ENCODE results near the gene IL11RA.

Gene IL11RA

GRCh38 chr9:34651876-34652601 is at the start of gene IL11RA:
TSS of gene IL11RA (plus strand) at chr9:34652185. CDS start at chr9:34655218, 3,033 bp downstream.
- WGBS (ENCODE audit: insufficient coverage, insufficient read length): no CpG with 5 or more reads among the region's 24 CpGs
- Histone ChIP-seq H3K4me1 (ENCODE audit: control insufficient read depth, insufficient read depth, low read length) (peaks cover 9% of the 10 kb centered on the region), H3K36me3 (ENCODE audit: control insufficient read depth, insufficient read depth, low read length) (peaks cover 8% of the 10 kb centered on the region), H3K27me3 (ENCODE audit: control insufficient read depth, insufficient read depth, low read length) (no peaks in the 10 kb centered on the region), H3K4me3 (ENCODE audit: low read length) (peak within 1 kb of the TSS; percentile 28; the same call in 1 of the 2 replicates), H3K27ac (ENCODE audit: low read length) (no peak within 1 kb of the TSS), H3K9me3 (ENCODE audit: control insufficient read depth, insufficient read depth, low read length) (no peaks in the 10 kb centered on the region)
- DNase-seq (ENCODE audit: low read depth, low spot score): peak; percentile 92

GRCh38 chr9:34603610-34604231 is 48.3 kb upstream of the IL11RA start:
- no peaks in the 10 kb centered on the region for H3K36me3 ChIP-seq (ENCODE audit: control insufficient read depth, insufficient read depth, low read length)
- DNase-seq (ENCODE audit: low read depth, low spot score): no peak

GRCh38 chr9:34606190-34606589 is 45.8 kb upstream of the IL11RA start:
- no peaks in the 10 kb centered on the region for H3K27me3 ChIP-seq (ENCODE audit: control insufficient read depth, insufficient read depth, low read length)
- H3K4me3 ChIP-seq (ENCODE audit: low read length): no peak overlapping the region
- no peak for DNase-seq (ENCODE audit: low read depth, low spot score)
- H3K9me3 ChIP-seq (ENCODE audit: control insufficient read depth, insufficient read depth, low read length): no peaks in the 10 kb centered on the region
- H3K4me1 ChIP-seq (ENCODE audit: control insufficient read depth, insufficient read depth, low read length): no peaks in the 10 kb centered on the region
- H3K27ac ChIP-seq (ENCODE audit: low read length): no peak overlapping the region
- no peaks in the 10 kb centered on the region for H3K36me3 ChIP-seq (ENCODE audit: control insufficient read depth, insufficient read depth, low read length)

More at GRCh38 chr9:34603610-34604231, 48.3 kb upstream of the IL11RA start:
- Histone ChIP-seq H3K27me3 (ENCODE audit: control insufficient read depth, insufficient read depth, low read length) (no peaks in the 10 kb centered on the region), H3K4me3 (ENCODE audit: low read length) (no peak overlapping the region), H3K4me1 (ENCODE audit: control insufficient read depth, insufficient read depth, low read length) (no peaks in the 10 kb centered on the region), H3K9me3 (ENCODE audit: control insufficient read depth, insufficient read depth, low read length) (no peaks in the 10 kb centered on the region), H3K27ac (ENCODE audit: low read length) (no peak overlapping the region)
- WGBS (ENCODE audit: insufficient coverage, insufficient read length): no CpG with 5 or more reads among the region's 4 CpGs

GRCh38 chr9:34606905-34607304 is 45.1 kb upstream of the IL11RA start:
- DNase-seq (ENCODE audit: low read depth, low spot score): no peak
- Histone ChIP-seq H3K4me1 (ENCODE audit: control insufficient read depth, insufficient read depth, low read length) (no peaks in the 10 kb centered on the region), H3K4me3 (ENCODE audit: low read length) (no peak overlapping the region), H3K9me3 (ENCODE audit: control insufficient read depth, insufficient read depth, low read length) (no peaks in the 10 kb centered on the region), H3K27me3 (ENCODE audit: control insufficient read depth, insufficient read depth, low read length) (no peaks in the 10 kb centered on the region), H3K27ac (ENCODE audit: low read length) (no peak overlapping the region), H3K36me3 (ENCODE audit: control insufficient read depth, insufficient read depth, low read length) (no peaks in the 10 kb centered on the region)
- no CpG with 5 or more reads among the region's 3 CpGs for WGBS (ENCODE audit: insufficient coverage, insufficient read length)

GRCh38 chr9:34607331-34607730 is 44.7 kb upstream of the IL11RA start:
- H3K27ac ChIP-seq (ENCODE audit: low read length): no peak overlapping the region
- no peaks in the 10 kb centered on the region for H3K36me3 ChIP-seq (ENCODE audit: control insufficient read depth, insufficient read depth, low read length)
- H3K9me3 ChIP-seq (ENCODE audit: control insufficient read depth, insufficient read depth, low read length): no peaks in the 10 kb centered on the region
- no peak for DNase-seq (ENCODE audit: low read depth, low spot score)
- no peaks in the 10 kb centered on the region for H3K4me1 ChIP-seq (ENCODE audit: control insufficient read depth, insufficient read depth, low read length)
- no peaks in the 10 kb centered on the region for H3K27me3 ChIP-seq (ENCODE audit: control insufficient read depth, insufficient read depth, low read length)
- WGBS (ENCODE audit: insufficient coverage, insufficient read length): no CpG with 5 or more reads among the region's 2 CpGs
- no peak overlapping the region for H3K4me3 ChIP-seq (ENCODE audit: low read length)

- H3K9me3 ChIP-seq (ENCODE audit: control insufficient read depth, insufficient read depth, low read length): no peaks in the 10 kb centered on the region
- H3K4me1 ChIP-seq (ENCODE audit: control insufficient read depth, insufficient read depth, low read length): no peaks in the 10 kb centered on the region
- WGBS (ENCODE audit: insufficient coverage, insufficient read length): no CpG with 5 or more reads among the region's 20 CpGs
- H3K27ac ChIP-seq (ENCODE audit: low read length): no peak overlapping the region
- no peaks in the 10 kb centered on the region for H3K36me3 ChIP-seq (ENCODE audit: control insufficient read depth, insufficient read depth, low read length)
- DNase-seq (ENCODE audit: low read depth, low spot score): no peak
- H3K4me3 ChIP-seq (ENCODE audit: low read length): no peak overlapping the region
- H3K27me3 ChIP-seq (ENCODE audit: control insufficient read depth, insufficient read depth, low read length): no peaks in the 10 kb centered on the region
Measured at GRCh38 chr9:34610434-34611206, 41.4 kb upstream of the IL11RA start.

GRCh38 chr9:34611251-34611810 is 40.7 kb upstream of the IL11RA start:
- Histone ChIP-seq H3K4me1 (ENCODE audit: control insufficient read depth, insufficient read depth, low read length) (no peaks in the 10 kb centered on the region), H3K27me3 (ENCODE audit: control insufficient read depth, insufficient read depth, low read length) (no peaks in the 10 kb centered on the region), H3K9me3 (ENCODE audit: control insufficient read depth, insufficient read depth, low read length) (no peaks in the 10 kb centered on the region), H3K36me3 (ENCODE audit: control insufficient read depth, insufficient read depth, low read length) (no peaks in the 10 kb centered on the region), H3K4me3 (ENCODE audit: low read length) (peak overlapping the region; percentile 50; the same call in 1 of the 2 replicates), H3K27ac (ENCODE audit: low read length) (no peak overlapping the region)
- WGBS (ENCODE audit: insufficient coverage, insufficient read length): no CpG with 5 or more reads among the region's 10 CpGs
- DNase-seq (ENCODE audit: low read depth, low spot score): no peak

- H3K27ac ChIP-seq (ENCODE audit: low read length): no peak within 1 kb of the TSS
- H3K9me3 ChIP-seq (ENCODE audit: control insufficient read depth, insufficient read depth, low read length): no peaks in the 10 kb centered on the region
- no peaks in the 10 kb centered on the region for H3K27me3 ChIP-seq (ENCODE audit: control insufficient read depth, insufficient read depth, low read length)
- DNase-seq (ENCODE audit: low read depth, low spot score): no peak
- no CpG with 5 or more reads among the region's 77 CpGs for whole genome bisulfite sequencing (ENCODE audit: insufficient coverage, insufficient read length)
- H3K36me3 ChIP-seq (ENCODE audit: control insufficient read depth, insufficient read depth, low read length): no peaks in the 10 kb centered on the region
- peak within 1 kb of the TSS; percentile 65 for H3K4me3 ChIP-seq (ENCODE audit: low read length)
- no peaks in the 10 kb centered on the region for H3K4me1 ChIP-seq (ENCODE audit: control insufficient read depth, insufficient read depth, low read length)
Measured at GRCh38 chr9:34611811-34612787, 39.9 kb upstream of the IL11RA start, which contains the start of gene RPP25L. TSS of gene RPP25L (minus strand) at chr9:34612097. CDS start at chr9:34611296, 801 bp downstream.

GRCh38 chr9:34612788-34613390 is 39.1 kb upstream of the IL11RA start:
- no CpG with 5 or more reads among the region's 15 CpGs for WGBS (ENCODE audit: insufficient coverage, insufficient read length)
- H3K36me3 ChIP-seq (ENCODE audit: control insufficient read depth, insufficient read depth, low read length): no peaks in the 10 kb centered on the region
- peak overlapping the region; percentile 65; the same call in 1 of the 2 replicates for H3K4me3 ChIP-seq (ENCODE audit: low read length)
- no peaks in the 10 kb centered on the region for H3K27me3 ChIP-seq (ENCODE audit: control insufficient read depth, insufficient read depth, low read length)
- no peak overlapping the region for H3K27ac ChIP-seq (ENCODE audit: low read length)
- H3K9me3 ChIP-seq (ENCODE audit: control insufficient read depth, insufficient read depth, low read length): no peaks in the 10 kb centered on the region
- DNase-seq (ENCODE audit: low read depth, low spot score): no peak
- no peaks in the 10 kb centered on the region for H3K4me1 ChIP-seq (ENCODE audit: control insufficient read depth, insufficient read depth, low read length)
